Fibroblast of skin of scalp (primary cell): ENCODE results near the gene PIK3AP1. TPM values are rescaled to one million over a fixed set of nuclear protein-coding genes. Genes with fewer than 3 reads are reported as not detected.
"Not testable (repeated sequence)": the region's sequence is repeated elsewhere in the genome, so short reads cannot be mapped to it uniquely, and the experiment has no call there.

ENCODE experiments used
- DNase-seq: peaks from one replicate; pipeline ENCODE4 v3.0.0-alpha.2; 2013
- polyA plus RNA-seq, 2 experiments: library from polyadenylated mRNA; unstranded; fragments of 120-200 nt; gene quantifications; one replicate each; pipeline ENCODE4 v1.2.1, GENCODE V29; 2013; ENCODE audit not compliant: insufficient read length in 2 of 2

PIK3AP1 gene, protein sequence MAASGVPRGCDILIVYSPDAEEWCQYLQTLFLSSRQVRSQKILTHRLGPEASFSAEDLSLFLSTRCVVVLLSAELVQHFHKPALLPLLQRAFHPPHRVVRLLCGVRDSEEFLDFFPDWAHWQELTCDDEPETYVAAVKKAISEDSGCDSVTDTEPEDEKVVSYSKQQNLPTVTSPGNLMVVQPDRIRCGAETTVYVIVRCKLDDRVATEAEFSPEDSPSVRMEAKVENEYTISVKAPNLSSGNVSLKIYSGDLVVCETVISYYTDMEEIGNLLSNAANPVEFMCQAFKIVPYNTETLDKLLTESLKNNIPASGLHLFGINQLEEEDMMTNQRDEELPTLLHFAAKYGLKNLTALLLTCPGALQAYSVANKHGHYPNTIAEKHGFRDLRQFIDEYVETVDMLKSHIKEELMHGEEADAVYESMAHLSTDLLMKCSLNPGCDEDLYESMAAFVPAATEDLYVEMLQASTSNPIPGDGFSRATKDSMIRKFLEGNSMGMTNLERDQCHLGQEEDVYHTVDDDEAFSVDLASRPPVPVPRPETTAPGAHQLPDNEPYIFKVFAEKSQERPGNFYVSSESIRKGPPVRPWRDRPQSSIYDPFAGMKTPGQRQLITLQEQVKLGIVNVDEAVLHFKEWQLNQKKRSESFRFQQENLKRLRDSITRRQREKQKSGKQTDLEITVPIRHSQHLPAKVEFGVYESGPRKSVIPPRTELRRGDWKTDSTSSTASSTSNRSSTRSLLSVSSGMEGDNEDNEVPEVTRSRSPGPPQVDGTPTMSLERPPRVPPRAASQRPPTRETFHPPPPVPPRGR
- 0.06 TPM for polyA plus RNA-seq (2013, experiment 1 of 2; ENCODE audit: insufficient read length)
- 0.12 TPM for polyA plus RNA-seq (2013, experiment 2 of 2; ENCODE audit: insufficient read length)

DNA sequence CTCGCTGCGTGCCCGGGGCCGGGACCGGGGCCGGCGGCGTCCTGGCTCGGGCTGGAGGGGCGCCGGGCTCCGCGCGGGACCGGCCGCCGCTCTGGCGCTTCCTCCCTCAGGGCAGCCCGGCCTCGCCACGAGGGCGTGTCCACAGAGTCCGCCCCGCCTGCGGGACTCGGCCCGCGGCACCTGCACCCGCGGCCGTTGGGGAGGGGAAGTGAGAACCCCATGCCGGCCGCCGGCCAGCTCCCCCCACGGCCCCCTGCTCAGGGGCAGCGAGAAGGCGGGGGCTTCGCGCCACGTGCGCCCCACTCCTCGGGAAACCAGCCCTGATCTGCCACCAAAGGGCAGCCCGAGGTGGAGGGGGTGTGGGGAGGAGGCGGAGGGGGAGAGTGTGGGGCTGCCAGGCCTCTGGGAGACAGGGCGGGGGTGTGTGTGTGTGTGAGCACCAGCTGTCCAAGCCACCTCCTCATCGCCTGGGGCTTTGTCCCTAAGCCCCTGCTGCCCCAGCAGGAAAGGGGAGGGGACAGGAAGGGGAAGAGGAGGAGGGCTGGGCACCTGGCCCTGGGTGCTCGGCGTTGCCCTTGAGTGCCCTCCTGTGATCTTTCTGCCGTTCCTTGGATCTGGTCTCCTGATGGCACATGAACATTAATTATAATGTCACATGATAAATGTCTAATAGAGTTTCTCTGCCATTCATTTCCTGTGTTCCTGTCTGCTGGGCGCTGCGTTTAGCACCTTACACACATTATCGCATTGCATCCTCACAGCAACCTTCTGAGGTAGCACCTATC lies at the start of gene PIK3AP1:
PIK3AP1 (minus strand) TSS at position 93 of the 785 bp plus-strand sequence. CDS start 120 bp downstream, outside the sequence.
- no peak for DNase-seq

DNA sequence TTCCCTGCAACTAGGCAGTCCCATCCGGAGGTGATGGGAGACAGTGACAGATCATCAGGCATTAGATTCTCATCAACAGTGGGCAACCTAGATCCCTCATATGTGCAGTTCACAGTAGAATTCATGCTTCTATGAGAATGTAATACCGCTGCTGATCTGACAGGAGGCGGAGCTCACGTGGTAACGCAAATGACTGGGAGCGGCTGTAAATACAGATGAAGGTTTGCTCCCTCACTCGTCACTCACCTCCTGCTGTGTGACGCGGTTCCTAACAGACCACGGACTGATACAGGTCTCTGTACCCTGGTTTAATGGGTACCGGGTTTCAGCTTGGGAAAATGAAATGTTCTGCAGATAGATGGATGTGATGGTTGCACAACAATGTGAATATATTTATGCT lies 47.8 kb upstream of the PIK3AP1 start:
- DNase-seq, result no peak

DNA sequence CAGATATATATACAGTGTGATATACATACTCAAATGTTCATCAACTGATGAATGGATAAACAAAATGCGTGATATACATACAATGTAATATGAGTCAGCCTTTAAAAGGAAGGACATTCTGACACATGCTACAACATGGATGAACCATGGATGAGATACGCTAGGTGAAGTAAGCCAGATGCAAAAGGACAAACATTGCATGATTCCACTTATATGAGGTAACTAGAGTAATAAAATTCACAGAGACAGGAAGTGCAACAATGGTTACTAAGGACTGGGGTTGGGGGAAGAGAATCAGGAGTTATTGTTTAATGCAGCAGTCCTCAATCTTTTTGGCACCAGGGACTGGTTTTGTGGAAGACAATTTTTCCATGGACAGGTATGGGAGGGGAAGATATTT lies 47.3 kb upstream of the PIK3AP1 start:
- DNase-seq, result no peak

DNA sequence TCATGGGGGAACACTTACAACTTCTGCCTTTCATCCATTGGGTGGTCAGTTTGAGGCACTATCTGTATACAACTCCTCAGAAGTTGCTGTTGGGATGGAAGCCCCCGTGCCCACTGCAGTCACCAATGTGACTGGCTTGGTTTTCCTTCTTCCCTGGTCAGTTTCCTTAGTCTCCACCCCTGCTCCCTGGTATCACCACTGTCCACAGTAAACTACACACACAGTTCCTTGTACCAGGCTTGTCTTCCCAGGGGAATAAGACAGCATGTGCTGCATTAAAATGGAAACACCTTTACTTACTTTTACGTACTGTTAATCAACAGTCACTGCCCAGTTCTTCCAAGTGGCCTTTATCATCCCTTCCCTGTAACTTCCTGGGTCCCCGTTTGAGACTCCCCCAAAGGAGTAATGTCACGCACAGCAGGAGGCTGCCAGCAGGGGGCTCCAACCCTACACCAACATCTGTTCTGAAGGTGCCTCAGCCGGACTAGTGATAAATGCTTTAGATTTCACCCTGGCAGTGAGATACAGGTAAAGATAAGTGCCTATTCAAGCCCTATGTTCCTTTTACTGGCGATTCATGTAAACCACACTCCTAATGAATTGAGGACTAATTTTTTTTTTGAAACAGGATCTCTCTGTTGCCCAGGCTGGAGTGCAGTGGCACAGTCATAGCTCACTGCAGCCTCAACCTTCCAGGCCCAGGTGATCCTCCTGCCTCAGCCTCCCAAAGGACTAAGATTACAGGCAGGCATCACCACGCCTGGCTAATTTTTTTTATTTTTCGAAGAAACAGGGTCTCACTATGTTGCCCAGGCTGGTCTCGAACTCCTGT lies 45.3 kb upstream of the PIK3AP1 start:
- DNase-seq, result peak; percentile 40

DNA sequence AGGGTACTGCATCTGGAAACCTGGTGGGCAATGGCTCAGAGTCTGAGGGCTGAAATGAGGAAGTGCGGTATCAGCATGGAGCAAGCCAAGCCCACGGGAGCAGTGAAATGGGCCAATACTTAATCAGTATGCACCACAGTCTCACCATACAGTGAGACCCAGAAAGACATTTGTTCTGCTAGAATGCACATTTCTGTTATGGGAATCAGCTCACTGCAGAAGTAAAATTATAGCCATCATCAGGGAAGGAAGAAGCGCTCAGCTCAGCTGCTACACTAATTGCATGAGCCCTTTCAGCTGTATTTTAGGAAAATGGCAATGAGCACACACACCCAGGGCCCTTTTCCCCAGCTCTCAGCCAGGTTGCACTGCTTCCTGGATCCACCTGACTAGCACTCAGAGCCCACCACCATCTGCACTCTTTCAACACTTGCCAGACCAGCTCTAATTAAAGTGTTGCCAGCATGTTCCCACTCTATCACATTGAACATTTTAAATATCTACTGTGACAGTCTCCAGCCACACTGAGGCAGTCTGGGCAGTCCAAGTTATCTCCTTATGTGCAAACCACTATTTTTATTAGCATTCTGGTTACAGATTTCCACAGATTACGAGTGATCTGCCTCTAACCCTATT lies 44.2 kb upstream of the PIK3AP1 start:
- DNase-seq, result no peak

DNA sequence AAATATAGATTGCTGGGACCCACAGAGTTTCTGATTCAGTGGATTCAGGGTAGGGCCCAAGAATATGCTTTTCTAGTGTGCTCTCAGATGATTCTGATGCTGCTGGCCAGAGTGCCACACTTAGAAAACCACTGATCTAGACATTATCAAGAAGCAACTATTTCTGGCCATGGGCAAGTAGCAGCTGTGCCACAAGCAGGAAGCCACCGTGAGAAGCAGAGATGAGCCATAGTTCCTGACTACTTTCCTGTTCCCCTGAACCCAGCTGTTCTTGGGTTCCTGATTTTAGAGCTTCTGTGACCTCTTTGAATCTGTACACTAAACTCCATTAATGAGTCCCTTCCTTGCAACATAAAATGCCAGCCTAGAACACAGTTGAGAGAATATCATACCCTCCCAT lies 38.1 kb upstream of the PIK3AP1 start:
- no peak for DNase-seq

DNA sequence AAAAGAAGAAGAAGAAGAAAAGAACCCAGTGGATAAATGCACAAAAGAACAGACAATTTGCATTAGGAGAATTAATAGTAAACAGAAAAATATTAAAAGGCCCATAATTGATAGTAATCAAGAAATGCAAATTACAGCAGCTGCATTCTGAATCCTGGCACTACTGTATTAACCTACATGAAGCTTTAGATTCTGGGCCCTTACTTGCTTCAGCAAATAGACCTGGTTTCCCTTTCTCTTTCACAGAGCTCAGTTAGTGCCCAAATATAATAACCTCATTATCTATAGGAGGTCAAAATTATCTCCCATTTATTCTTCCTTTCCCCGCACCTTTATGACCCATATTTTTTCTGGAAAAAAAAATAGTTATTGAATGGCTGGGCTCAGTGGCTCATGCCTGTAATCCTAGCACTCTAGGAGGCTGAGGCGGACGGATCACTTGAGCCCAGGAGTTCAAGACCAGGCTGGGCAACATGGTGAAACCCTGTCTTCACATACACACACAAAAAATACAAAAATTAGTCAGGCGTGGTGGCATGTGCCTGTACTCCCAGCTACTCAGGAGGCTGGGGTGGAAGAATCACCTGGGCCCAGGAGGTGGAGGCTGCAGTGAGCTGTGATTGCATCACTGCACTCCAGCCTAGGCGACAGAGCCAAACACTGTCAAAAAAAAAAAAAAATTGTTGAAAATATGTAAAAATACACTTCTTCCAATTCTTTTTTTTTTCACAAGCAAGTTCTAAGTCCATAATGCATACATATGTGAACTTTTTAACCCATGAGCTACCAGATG lies 36.0 kb upstream of the PIK3AP1 start:
- no peak for DNase-seq

DNA sequence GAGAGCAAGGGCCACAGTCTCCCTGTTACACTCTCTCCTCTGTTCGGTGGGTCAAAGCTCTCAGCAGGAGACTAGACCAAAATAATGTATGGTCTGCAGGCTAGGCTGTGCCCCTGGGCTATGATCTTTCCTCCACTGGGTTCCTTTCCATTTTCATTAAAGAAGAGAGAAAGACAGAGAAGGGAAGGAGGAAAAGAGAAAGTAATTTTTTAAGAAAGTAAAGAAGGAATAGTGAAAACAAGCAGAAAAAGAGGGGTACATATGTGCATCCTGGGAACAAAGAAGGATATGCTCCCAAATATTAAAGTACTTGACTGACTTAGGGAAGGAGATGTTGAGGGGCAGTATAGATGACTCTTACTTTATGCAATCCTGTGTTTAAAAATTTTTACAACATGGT lies 33.6 kb upstream of the PIK3AP1 start:
- no peak for DNase-seq

DNA sequence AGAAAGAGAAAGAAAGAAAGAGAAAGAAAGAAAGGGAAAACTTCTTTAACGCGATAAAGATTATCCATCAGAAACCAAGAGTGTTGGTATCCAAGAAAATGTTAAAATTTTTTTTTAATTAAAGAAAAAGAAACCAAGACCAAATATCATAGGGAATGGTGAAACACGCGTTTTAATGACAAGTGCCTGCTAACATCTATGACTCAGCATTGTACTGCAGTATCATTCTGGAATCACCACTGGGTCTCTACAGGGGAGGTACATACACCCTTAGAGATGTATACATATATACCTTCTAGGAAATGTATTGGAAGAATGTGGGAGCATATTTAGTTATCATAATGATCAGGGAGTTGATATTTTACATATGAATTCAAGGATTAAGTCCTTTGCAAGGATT lies 32.1 kb upstream of the PIK3AP1 start:
- no peak for DNase-seq

DNA sequence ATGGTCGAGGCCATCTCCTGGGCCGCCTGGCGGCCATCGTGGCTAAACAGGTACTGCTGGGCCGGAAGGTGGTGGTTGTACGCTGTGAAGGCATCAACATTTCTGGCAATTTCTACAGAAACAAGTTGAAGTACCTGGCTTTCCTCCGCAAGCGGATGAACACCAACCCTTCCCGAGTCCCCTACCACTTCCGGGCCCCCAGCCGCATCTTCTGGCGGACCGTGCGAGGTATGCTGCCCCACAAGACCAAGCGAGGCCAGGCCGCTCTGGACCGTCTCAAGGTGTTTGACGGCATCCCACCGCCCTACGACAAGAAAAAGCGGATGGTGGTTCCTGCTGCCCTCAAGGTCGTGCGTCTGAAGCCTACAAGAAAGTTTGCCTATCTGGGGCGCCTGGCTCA lies 30.0 kb upstream of the PIK3AP1 start:
- not testable (repeated sequence) for DNase-seq

DNA sequence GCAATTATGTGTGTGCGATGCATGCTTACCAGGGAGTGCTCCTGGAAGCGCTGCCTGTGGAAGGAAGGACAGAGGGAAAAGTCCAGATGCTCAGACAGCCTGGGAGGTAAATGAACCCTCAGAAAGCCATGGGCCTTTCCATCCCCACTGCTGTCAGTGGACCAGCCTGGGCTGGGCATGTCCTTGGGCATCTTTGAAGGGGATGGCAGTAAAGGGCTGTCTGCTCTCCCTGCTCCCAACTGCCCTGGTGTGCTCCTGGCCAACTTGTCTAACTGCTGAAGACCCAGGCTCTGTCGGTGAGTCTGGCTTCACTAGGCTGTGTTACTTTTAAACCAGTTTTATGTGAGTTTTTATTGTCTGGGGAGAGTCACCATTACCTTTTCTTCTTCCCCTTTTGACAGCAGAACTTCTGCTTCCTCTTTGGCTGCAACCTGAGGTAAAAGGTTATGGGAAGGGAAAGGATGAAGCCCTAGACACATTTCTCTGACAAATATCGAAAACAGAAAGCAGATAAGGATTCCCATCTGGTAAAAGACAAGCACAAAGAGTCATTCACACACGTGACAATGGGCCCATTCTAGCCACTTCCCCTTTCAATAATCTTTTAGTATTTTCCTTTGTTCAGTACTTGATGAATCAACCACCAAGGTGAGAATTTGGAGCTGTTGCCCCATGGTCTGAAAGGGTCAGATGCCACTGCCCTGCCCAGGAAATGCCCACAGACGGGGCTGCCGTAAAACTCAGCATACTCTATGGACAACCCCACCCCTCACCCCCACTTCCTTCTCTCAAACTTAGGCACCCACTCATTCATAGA lies 27.6 kb upstream of the PIK3AP1 start:
- no peak for DNase-seq

DNA sequence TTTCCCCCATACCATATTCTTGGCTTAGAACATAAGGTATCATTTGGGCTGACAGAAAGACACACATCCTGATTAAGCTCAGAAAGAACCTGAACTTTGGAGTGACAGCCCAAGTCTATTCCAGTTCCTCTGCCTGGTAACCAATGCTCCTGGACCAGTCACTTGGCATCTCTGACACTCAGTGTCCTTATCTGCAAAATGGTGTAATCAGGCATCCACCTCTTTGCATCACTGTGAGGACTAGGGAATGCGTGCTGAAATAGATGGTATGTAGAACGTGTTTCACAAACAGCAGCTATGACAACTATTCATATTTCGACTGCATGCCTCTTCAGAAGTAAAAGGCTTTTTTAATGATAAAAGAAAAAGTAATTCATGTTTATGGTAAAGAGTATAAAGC lies 26.2 kb upstream of the PIK3AP1 start:
- no peak for DNase-seq

DNA sequence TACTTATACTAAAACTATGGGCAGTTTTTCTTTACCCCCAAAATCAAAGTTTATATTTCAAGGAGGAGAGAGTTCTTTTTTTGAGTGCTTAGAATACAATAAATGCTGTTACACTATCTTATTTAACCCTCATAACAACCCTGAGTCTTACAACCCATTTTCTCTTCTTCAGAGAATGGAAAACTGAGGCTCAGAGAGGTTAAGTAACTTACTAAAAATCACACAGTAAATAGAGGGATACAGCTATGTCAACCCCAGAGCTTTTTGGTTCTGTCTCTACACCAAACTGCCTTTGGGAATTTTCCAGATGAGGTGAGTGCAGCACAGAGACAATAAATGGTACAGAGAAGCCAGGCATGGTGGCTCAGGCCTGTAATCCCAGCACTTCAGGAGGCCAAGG lies 25.6 kb upstream of the PIK3AP1 start:
- DNase-seq, result no peak

DNA sequence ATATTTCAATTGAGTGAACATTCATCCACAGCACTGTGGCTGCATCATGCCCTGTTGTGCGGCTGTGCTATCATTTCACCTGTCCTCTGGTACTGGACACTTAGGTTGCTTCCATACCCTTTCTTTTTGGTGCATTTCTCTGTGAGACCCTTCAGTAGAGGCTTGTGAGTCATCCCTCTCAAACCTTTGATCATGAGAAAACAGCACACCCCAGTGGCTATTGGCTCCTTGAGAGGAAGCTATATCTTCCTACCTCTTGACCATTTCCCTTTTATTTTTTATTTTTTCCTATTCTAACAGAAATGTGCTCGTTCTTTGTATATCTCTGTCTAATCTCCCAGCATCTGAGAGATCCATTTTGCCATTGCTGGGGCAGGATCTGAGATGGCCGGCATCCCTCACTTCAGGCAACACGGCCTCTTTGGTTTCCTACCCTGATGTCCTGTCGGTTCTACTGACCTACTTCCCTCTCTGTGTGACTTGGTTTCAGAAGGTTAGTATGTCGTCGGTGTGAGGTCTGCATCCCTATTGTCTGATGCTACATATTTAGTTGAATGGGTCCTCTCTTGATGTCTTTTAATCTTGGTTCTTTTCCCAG lies 23.8 kb upstream of the PIK3AP1 start:
- no peak for DNase-seq

DNA sequence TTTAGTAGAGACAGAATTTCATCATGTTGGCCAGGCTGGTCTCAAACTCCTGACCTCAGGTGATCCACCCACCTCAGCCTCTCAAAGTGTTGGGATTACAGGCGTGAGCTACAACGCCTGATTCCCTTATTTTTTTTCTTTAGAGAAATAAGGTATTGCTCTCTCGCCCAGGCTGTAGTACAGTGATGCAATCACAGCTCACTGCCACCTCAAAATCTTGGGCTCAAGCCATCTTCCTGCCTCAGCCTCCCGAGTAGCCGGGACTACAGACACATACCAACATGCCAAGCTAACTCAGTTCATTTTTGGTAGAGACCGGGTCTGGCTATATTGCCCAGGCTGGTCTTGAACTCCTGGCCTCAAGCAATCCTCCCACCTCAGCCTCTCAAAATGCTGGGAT lies 21.2 kb upstream of the PIK3AP1 start:
- DNase-seq, result not testable (repeated sequence)

DNA sequence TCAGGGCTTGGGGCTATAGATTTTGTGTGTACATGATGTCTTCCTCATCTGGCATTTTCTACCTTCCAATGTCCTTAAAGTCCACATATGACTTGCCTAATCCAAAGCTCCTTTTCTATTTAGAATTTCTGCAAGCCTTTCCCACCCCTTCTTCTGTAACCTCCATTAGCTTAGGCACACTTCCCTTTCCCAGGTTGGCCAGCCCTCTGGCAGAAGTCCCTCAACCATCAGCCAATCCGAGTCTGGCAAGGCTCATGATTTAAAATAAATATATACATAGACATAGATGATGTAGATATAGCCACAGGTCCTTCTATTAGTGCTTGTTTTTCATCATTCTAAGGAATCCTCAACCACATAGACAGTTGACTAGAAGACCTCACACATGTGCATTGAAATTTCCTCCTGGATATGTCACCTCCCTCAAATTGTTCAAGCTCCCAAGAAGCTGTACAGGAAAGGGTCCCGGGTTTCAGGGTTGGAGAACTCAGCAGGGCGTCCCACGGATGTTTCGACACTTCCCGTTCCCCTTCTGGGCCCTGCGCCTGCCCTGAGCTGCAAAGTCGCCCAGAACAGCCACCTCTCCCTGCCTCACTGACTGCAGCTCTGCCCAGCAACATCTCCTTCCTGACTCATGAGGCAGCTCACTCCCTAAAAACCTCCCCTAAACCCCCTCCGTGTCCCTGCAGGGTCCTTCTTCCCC lies 20.4 kb upstream of the PIK3AP1 start:
- DNase-seq, result no peak

DNA sequence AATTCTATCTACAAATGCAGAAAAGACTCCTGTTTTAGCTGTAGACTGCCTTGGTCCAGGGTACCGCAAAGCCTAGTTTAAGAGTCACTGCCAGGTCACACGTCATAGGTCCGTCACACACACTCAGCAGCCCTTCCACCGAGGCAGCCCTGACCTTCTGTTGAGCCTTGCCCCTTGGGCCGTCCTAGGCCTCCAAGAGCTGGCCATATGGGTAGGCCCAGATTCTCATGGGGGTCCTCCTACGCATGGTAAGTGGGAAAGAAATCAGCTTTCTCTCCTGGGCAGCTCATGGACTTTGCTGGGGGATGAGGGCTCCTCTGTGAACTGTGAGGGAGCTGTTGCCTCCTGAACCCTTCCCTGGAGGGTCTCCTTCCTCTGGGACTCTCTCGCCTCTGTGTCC lies 19.8 kb upstream of the PIK3AP1 start:
- no peak for DNase-seq

DNA sequence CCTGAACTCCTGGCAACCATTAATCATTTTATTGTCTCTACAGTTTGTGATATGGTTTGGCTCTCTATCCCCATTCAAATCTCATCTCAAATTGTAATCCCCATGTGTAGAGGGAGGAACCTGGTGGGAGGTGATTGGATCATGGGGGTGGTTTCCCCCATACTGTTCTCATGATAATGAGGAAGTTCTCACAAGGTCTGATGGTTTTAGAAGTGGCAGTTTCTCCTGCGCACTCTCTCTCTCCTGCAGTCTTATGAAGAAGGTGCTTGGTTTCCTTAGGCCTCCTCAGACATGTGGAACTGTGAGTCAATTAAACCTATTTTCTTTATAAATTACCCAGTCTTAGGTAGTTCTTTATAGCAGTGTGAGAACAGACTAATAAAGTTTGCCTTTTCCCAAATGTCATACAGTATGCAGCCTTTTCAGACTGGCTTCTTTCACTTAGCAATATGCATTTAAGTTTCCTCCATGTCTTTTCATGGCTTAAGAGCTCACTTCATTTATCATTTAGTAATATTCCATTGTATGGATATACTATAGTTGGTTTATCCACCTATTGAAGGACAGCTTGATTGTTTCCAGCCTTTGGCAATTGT lies 17.1 kb upstream of the PIK3AP1 start:
- not testable (repeated sequence) for DNase-seq
